Measurements from ENCODE around the gene GABRG2. TPM values are rescaled to one million over a fixed set of nuclear protein-coding genes. Genes with fewer than 3 reads are reported as not detected.

Gene GABRG2
- total and polyA plus RNA-seq, 2 experiments from 2014 or later, result 3.5 to 5.3 TPM

GRCh38 chr5:162132348-162132747 lies 64.8 kb downstream of the GABRG2 start:
- Histone ChIP-seq H3K4me3 (no peak overlapping the region), H3K27ac (ENCODE audit: low read depth) (no peak overlapping the region), H2AFZ (no peak overlapping the region), H3F3A (replicated peaks; ENCODE audit: low read depth) (no peaks in the 10 kb centered on the region), H3K36me3 (ENCODE audit: insufficient read depth) (no peaks in the 10 kb centered on the region), H4K20me1 (replicated peaks; ENCODE audit: insufficient read depth) (no peaks in the 10 kb centered on the region), H3K27me3 (ENCODE audit: insufficient read depth) (no peaks in the 10 kb centered on the region), H3K4me2 (no peak overlapping the region), H3K79me2 (replicated peaks; ENCODE audit: insufficient read depth) (no peaks in the 10 kb centered on the region), H3K9me2 (ENCODE audit: insufficient read depth) (no peaks in the 10 kb centered on the region), H3K4me1 (ENCODE audit: insufficient read depth) (peaks cover 21% of the 10 kb centered on the region)
- TF ChIP-seq ZNF331 (CRISPR knock-in tag; IDR thresholded peaks at IDR 0.05; ENCODE audit: low read depth), result no peak
- no peak for TF ChIP-seq STAT1 (IDR thresholded peaks at IDR 0.05; ENCODE audit: unreplicated experiment)
- TF ChIP-seq REST (IDR thresholded peaks at IDR 0.05; ENCODE audit: unreplicated experiment), result no peak
- TF ChIP-seq ETS1 (IDR thresholded peaks at IDR 0.05), result no peak
- TF ChIP-seq ZNF114 (CRISPR knock-in tag; IDR thresholded peaks at IDR 0.05), result no peak
- H3K27me3 Mint-ChIP-seq (ENCODE audit: insufficient read depth, low read depth, poor library complexity), result no peaks in the 10 kb centered on the region
- H3K27ac Mint-ChIP-seq, result no peak overlapping the region
- no peak overlapping the region for H3K4me3 Mint-ChIP-seq
- ATAC-seq, result no peak
- no peak for DNase-seq (ENCODE audit: low spot score)
- H3K36me3 Mint-ChIP-seq (ENCODE audit: low read depth), result no peaks in the 10 kb centered on the region
- peaks cover 31% of the 10 kb centered on the region for H3K4me1 Mint-ChIP-seq
- no peaks in the 10 kb centered on the region; the same call in 2 of the 3 replicates for H3K9me3 Mint-ChIP-seq

GRCh38 chr5:162139190-162139589 lies 71.6 kb downstream of the GABRG2 start:
- Mint-ChIP-seq H3K27me3 (ENCODE audit: insufficient read depth, low read depth, poor library complexity) (no peaks in the 10 kb centered on the region), H3K9me3 (no peaks in the 10 kb centered on the region; the same call in 1 of the 3 replicates), H3K4me3 (no peak overlapping the region), H3K36me3 (ENCODE audit: low read depth) (no peaks in the 10 kb centered on the region), H3K27ac (no peak overlapping the region), H3K4me1 (no peaks in the 10 kb centered on the region)
- no peaks in the 10 kb centered on the region for H3K27me3 ChIP-seq (ENCODE audit: insufficient read depth)
- H3K27ac ChIP-seq (ENCODE audit: low read depth), result no peak overlapping the region
- no peaks in the 10 kb centered on the region for H3F3A ChIP-seq (replicated peaks; ENCODE audit: low read depth)
- no peaks in the 10 kb centered on the region for H3K9me2 ChIP-seq (ENCODE audit: insufficient read depth)
- no peak for DNase-seq (ENCODE audit: low spot score)
- no peak overlapping the region for H2AFZ ChIP-seq
- H3K79me2 ChIP-seq (replicated peaks; ENCODE audit: insufficient read depth), result no peaks in the 10 kb centered on the region
- no peaks in the 10 kb centered on the region for H3K36me3 ChIP-seq (ENCODE audit: insufficient read depth)
- H3K4me2 ChIP-seq, result no peak overlapping the region
- no peak overlapping the region for H3K4me3 ChIP-seq
- H3K4me1 ChIP-seq (ENCODE audit: insufficient read depth), result no peaks in the 10 kb centered on the region
- H4K20me1 ChIP-seq (replicated peaks; ENCODE audit: insufficient read depth), result no peaks in the 10 kb centered on the region
- ATAC-seq, result no peak
- TF ChIP-seq ETS1 (IDR thresholded peaks at IDR 0.05), result no peak
- TF ChIP-seq STAT1 (IDR thresholded peaks at IDR 0.05; ENCODE audit: unreplicated experiment), result no peak
- no peak for TF ChIP-seq POLR2AphosphoS5 (IDR thresholded peaks at IDR 0.05; ENCODE audit: low read depth)
- TF ChIP-seq CTCF (conservative IDR thresholded peaks at IDR 0.05; ENCODE audit: low read depth in 2 of 2), result no peak
- no peak for TF ChIP-seq ZNF331 (CRISPR knock-in tag; IDR thresholded peaks at IDR 0.05; ENCODE audit: low read depth)

Measured in GM23338 (cell line).